Activated CD4-positive, alpha-beta T cell treated with anti-CD3 and anti-CD28 coated beads, Interleukin-2, amount 50 U/mL, for 48 hours (primary cell): ENCODE results near the gene TMEM200C.
"Not testable (repeated sequence)": the region's sequence is repeated elsewhere in the genome, so short reads cannot be mapped to it uniquely, and the experiment has no call there.

Experiments used
- DNase-seq, 2 experiments: peaks; one replicate each; pipeline ENCODE4 v3.0.0-alpha.2; 2020

TMEM200C gene

DNA sequence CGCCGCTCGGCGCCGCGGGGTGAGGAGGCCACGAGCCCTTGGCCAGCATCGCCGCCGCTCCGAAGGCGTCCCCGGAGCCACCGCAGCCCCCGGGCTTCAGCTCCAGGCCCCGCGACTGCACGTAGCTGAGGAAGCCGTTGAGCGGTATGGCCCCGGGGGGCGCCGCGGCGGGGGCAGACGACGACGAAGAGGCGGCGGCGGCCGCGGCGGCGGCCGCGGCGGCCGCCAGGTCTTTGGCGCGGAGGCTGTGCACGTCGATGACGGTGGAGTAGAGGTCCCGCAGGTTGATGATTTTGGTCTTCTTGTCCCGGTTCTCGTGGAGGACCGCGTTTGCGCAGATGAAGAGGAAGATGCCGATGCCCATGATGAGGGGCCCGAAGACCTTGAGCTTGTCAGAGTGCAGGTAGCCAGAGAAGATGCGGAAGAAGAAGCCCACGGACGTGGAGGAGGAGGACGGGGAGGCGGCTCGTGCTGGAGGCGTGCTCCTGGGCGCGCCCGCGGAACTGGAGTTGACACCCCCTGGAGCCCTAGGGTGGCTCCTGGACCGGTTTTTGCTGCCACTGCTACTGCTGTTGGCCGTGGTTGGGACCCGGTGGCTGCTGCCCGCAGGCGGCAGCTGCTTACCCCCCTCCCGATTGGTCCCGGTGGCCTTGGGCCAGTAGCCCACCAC lies 4.0 kb downstream of the TMEM200C start:
- DNase-seq, result no peak

DNA sequence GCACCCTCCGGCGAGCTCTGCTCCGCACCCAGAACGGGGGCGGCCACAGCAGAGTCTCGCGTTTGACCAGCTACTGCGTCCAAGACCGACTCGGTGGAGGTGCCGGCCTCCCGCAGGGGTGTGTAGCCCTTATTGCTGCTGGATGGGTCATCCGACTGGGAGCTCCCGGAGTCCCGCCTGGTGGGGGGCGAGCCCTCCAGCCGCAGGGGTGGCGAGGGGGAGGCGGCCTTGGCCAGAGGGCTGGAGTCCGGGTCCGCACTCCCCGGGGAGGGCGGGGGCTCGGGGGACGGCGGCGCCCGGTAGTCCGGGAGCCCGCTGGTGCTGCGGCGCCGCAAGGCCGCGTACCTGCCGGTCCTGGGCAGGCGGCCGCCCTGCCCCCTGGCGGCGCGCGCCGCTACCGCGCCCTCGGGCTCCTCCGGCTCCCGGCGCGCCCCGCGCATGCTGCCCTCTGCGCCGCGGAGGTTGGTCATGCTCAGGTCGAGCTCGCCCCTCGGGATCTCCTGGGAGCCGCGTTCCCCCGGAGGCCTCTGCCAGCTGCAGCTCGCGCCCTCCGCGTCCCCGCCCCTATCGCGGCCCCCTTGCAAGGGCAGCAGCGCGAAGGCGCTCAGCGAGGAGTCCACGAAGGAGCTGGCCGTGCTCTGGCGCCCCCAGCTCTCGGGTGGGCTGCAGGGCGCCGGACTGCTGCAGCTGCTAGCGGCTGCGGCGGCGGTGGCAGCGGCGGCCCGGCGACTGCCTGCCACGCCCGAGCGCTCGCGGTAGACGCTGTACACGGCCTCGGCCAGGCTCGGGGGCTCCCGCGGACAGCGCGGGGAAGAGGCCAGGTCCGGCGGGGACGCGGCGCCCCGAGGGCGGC lies 4.8 kb downstream of the TMEM200C start:
- peak; percentile 21 to 35 for DNase-seq

DNA sequence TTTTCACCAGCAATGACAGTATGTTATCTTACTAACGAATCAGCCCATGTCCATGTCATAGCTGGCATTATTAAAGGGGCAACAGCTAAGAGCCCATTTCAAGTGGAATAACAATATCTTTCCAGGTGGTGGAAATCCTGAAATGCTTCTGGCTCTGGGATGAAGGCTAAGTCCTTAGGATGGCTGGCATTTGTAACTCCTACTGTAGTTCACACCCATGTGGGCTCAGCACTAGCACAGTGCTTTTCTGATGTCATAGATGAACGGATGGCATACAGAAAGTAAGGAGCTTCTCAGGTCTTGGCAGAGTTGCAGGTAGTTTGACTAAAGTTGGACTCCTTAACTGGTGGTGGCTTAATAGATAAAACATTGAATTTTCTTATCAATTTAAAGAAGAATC lies 10.0 kb downstream of the TMEM200C start:
- no peak for DNase-seq

DNA sequence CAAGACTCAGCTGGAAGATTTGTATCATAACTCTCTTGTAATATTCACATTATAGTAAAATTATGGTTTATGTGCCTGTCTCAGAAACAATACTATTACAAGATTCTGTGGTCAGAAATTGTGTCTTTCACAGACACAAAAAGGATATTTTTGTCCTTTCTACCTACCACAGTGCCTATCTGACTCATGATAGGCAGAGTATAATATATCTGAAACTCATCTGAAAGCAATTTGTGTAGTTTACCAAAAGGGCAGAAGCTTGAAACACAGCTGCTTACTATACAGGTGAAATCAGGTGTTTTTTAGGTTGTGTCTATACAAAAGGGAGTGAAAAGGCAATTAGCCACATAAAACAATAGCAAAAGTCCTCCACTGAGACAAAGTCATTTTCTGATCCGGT lies 10.9 kb downstream of the TMEM200C start:
- DNase-seq, result no peak

DNA sequence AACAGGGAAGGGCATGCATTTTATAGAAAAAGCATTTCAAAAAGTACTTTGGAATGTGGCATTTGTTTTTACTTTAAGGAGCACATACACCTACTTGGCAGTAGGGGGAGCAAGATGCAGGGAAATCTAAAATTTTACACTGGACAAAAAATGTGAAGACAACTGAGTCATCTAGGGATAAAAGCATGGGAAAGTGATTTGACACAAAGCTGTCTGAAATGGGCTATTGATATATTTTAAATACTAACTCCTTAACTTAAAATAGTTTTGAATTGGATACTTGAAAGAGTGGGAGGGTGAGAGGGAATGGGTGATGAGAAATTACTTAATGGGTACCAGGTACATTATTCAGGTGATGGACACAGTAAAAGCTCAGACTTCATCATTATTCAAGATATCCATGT lies 15.8 kb downstream of the TMEM200C start:
- no peak for DNase-seq

DNA sequence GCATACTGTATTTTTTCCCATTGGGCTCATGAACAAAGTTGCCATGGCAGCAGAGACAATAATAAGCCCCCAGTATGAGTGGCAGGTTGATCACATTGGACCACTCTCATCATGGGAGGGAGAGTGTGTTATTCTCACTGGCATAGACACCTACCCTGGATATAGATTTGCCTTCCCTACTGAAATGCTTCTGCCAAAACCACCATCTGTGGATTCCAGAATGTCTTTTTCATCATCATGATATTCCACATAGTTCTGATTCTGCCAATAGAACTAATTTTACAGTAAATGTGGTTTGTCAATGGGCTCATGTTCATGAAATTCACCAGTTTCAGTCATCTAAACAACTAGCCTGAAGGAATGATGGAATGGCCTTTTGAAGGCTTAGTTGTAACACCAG lies 18.4 kb downstream of the TMEM200C start:
- DNase-seq, result no peak

DNA sequence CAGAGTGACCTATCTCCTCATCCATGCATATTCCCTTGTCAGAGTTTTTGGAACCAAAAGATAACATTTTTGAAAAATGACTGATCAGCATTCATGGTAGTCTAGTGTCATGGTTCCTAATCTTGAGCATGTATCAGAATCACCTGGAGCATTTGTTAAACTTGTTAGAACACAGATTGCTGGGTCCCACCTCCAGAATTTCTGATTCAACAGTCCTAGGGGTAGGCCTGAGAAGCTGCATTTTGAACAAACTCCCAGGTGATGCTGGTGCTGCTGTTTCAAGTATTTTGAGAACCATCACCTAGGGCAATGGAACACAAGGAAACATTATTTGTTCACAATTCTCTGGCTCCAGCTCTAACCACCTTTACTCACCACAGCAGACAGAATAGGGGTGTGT lies 21.0 kb downstream of the TMEM200C start:
- DNase-seq, result no peak

DNA sequence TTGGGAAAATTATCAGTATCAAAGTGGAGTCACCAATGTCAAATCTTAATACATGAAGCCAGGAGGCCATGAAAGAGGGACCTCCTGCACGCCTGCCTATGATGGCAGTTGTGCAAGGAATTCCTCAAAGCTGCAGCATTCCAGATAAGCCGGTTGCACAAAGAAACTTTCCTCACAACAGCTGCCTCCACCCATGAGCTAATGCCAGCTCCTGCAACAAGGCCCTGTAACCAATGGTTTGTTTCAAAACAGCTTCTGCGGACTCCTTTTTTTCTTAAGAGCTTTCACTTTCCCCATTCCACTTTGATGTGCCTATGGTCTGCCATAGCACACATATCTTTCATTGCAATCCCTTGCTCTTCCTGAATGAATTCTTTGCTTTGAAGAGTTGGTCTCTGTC lies 22.4 kb downstream of the TMEM200C start:
- no peak for DNase-seq

DNA sequence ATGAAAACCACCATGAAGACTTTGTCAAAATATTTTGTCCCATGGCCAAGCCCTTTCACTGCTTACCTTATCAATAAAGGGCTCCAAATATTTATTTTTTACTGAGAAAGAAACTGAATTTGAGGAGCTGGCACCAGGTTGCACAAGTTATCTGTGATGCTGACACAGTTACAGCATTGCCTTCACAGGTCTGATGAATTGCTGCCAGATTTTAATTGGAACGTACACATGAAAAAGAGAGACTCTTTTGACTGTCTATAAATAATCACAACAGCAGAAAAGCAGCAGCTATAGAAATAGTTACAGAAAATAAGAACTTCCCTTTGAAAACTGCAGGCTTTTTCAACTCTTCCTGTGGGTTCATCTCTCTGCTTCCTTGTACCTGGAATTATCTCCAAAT lies 23.9 kb downstream of the TMEM200C start:
- no peak for DNase-seq

DNA sequence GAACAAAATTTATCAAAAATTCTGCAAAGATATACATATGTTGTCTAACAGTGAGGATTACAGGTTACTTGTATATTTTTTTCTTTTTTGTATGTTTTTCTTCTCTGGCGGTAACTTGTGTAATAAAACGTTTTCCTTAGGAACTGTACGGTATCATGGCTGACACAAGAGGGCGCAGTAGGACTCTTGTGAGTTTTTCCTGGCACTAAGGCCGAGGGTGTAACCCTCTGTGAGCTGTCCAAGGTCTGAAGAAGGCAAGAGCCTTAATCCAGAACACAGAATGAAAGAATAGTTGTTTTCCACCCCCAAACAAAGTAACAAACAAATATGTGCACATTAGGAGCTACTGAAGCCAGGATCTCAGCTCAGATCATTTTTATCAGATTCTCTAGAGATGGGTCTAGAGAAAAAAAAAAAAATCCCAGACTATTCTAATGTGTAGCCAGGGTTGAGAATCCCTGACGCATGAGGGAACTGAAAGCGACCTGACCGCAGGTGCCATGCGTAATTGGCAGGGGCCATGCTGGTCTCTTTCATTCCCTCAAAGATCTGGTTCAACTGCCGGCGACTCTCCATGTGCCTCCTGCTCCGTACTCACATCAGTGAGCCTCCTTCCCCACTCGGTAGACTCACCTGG lies 27.0 kb downstream of the TMEM200C start:
- peak; percentile 6 to 41 for DNase-seq

DNA sequence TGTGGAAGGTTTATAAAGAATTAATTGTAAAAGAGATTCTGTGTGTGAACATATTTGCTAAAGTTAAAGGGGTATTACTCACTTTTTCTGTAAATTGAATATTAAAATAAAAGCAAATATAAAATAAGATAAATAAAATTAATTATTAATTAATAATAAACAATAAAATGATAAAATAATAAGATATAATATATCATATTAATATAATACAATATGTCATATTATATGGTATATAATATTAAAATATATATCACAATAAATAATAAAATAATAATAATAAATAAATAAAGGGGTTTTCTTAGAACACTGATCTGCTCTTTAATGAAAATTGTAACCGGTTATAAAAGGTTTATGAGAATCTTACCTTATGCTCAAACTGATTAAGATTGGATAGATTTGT lies 29.8 kb downstream of the TMEM200C start:
- DNase-seq, result no peak

DNA sequence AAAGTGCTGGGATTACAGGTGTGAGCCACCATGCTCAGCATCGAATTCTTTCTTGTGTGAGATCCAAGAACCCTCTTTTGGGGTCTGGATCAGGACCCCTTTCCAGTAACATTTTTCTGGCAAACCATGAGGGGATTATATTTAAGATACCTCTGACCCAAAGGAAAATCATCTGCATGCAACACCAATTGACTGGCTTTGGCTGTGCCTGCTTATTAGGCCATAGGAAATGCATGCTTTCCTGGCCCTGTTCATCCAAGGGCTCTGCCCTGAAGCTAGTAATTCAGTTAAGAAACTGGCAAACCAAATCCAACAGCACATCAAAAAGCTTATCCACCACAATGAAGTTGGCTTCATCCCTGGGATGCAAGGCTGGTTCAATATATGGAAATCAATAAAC lies 33.2 kb downstream of the TMEM200C start:
- DNase-seq, result not testable (repeated sequence)

DNA sequence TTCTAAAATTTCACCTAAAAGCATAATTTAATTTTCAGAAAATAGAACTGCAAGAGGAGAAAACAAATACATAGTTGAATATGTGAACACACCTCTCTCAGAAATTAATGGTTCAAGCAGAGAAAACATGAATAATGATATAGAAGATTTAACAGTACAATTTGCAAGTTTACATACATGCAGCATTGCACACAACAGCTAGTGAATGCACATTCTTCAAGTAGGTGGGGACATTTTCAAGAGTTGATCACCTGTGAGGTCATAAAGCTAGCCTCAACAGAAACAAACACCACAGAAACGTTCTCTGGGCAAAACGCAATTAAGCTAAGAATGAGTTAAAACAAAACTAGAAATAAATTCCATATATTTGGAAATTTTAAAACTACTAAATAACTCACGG lies 38.1 kb downstream of the TMEM200C start:
- no peak for DNase-seq

DNA sequence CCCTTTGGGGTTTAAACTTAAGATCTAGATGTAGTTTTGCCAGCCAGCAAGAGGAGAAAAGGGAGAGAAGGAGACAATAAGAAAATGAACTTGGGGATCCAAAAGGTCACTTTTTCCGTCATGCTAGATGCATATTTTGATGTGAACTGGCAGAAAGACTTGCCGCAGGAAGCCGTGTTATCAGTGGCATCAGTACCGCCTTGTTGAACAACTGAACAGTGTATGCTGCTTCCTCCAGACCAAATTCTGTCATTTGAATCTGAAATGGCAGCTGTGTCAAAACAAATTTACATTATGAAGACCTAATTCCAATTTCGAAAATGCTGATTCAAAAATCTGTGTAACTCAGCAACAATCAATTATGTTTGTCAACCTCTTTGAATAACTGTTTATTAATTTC lies 42.1 kb downstream of the TMEM200C start:
- DNase-seq, result no peak

DNA sequence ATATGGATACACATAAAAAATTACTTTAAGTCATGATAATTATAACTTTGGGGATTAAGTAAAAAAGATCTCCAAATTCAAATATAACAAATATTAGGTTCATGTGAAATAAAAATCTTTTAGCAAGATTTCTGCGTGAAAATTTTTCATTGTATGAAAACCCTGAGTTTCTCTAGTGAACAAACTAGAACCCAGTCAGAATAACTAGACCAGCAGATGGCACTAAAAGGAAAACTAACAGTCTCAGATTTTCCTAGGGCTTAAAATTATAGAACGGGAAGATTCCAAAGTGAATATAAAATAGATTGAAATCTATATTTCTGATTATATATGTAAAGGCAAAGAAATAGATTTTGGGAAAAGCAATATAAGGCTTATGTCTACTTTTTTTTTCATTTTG lies 43.3 kb downstream of the TMEM200C start:
- no peak for DNase-seq

DNA sequence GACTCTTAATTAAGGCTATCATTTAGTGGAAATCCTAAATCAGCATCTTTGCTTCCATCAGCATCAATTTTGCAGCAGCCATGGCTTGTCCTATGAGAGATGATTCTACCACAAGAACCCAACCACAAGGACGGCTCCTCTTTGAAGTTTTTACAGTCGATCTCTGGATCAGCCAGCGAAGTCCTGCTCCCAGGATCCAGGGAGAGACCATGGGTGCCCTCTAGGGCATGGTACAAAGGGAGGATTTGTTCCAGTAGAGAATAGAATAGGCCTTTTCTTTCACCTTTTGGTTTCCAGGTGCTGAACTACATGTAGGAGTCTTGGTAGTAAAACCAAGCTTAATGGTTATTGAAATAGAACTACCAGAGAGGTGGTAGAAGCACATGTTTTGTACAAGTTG lies 52.7 kb downstream of the TMEM200C start:
- no peak for DNase-seq

DNA sequence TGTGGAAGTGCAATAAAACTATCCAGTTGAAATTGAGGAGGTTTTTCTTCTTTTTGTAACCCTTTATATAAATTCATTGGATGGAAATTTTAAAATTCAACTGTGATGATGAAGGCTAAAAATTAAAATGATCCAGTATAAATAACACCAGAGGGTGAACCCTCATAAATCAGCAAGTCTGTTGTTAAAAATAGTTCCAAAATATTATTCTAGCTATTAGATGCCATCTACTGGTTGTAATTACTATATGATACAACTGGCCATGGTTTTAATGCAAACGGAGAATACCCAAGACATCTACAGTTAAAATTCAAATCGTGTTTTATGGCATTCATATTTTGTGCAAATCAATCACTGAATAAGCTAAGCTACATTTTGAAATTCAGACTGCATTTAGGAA lies 53.8 kb downstream of the TMEM200C start:
- no peak for DNase-seq

DNA sequence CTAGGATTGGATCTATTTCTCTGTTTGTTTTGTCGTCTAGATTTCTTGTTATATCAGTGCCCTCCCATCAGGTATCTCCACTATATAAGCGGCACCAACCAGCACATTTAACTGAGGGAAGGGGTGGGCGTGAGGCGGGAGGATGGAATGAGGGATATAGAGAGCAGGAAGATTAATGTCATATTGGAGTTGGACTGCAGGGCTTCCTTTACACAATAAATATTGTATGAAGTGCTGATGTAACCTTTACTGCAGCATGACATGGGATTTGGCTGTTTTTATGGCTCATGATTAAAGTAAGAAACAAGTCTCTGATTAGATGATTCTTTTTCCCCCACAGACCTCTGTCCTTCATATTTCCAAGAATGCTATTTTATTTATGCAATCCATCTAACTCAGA lies 54.8 kb downstream of the TMEM200C start:
- DNase-seq, result no peak

DNA sequence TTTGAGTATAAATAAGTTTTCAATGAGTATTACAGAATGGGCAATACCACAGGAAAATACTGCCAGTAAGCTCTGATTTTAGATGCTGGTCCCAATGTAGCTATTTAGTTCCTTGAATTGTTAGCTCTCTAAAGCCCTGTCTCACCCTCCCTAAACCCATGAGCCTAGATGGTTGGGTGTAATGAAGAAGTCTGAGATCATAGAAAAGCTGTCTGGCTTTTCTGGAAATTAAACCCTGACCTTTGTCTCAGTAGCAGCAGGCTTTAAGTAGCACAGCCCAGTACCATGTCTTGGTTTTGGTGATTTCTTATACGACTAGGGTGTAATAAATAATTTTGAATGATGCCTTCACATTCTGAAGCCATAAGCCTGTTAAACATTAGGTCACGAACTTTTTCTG lies 55.3 kb downstream of the TMEM200C start:
- DNase-seq, result no peak

DNA sequence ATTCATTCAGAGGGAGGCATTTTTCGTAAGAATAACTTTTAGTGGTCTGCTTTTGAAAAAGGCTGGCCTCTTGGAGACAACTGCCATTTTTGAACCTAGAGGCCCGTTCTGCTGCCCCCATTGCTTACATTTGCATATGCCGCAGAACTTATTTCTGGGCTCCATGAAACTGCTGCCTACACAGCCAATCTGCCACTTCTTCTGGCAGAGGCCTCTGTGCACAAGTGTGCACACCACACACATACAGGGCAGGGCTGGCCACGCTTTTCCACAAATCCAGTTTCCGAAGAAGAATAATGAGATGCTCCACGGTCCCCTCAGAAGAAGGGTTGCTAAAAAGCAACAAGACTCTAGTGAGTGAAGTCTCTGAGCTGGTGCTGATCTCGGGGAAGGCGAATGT lies 56.2 kb downstream of the TMEM200C start:
- DNase-seq, result no peak
